WI38 (cell line): ENCODE results near the gene SLC22A7.

ENCODE experiments used
- H3K4me3 ChIP-seq: 2 replicates; pipeline ENCODE4 v1.5.1; 2011; ENCODE audit warnings: low read depth, mild to moderate bottlenecking, control low read depth, low read length
- TF ChIP-seq, protein P1 (sequence below): IDR thresholded peaks from 2 replicates; pipeline ENCODE4 v1.5.1; 2012; ENCODE audit warnings: low read depth, mild to moderate bottlenecking, control low read depth, low read length

The SLC22A7 gene

DNA sequence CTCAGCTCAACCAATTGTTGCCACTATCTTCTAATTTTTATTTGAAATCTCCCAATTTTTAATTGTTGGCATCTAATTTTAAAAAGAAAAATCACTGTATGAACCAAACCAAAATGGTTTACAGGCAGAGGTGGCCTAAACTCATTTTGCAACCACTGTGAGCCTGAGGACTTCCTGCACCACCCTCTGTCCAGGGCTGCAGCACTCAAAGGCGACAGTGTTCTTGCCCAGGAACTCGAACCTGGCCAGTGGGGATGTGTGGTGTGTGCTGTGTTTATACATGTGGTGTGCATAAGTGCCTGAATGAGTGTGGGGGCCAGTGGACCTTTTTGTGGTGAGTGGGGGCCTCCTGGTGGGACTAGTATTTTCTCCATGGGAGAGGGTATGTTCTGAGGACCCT, 24.4 kb upstream of the SLC22A7 start:
- TF ChIP-seq, protein P1, sequence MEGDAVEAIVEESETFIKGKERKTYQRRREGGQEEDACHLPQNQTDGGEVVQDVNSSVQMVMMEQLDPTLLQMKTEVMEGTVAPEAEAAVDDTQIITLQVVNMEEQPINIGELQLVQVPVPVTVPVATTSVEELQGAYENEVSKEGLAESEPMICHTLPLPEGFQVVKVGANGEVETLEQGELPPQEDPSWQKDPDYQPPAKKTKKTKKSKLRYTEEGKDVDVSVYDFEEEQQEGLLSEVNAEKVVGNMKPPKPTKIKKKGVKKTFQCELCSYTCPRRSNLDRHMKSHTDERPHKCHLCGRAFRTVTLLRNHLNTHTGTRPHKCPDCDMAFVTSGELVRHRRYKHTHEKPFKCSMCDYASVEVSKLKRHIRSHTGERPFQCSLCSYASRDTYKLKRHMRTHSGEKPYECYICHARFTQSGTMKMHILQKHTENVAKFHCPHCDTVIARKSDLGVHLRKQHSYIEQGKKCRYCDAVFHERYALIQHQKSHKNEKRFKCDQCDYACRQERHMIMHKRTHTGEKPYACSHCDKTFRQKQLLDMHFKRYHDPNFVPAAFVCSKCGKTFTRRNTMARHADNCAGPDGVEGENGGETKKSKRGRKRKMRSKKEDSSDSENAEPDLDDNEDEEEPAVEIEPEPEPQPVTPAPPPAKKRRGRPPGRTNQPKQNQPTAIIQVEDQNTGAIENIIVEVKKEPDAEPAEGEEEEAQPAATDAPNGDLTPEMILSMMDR: no peak
- no peak overlapping the region for H3K4me3 ChIP-seq

- H3K4me3 ChIP-seq: no peak overlapping the region
- TF ChIP-seq, protein P1: no peak
Measured at GRCh38 chr6:43274127-43274915, 23.7 kb upstream of the SLC22A7 start.

DNA sequence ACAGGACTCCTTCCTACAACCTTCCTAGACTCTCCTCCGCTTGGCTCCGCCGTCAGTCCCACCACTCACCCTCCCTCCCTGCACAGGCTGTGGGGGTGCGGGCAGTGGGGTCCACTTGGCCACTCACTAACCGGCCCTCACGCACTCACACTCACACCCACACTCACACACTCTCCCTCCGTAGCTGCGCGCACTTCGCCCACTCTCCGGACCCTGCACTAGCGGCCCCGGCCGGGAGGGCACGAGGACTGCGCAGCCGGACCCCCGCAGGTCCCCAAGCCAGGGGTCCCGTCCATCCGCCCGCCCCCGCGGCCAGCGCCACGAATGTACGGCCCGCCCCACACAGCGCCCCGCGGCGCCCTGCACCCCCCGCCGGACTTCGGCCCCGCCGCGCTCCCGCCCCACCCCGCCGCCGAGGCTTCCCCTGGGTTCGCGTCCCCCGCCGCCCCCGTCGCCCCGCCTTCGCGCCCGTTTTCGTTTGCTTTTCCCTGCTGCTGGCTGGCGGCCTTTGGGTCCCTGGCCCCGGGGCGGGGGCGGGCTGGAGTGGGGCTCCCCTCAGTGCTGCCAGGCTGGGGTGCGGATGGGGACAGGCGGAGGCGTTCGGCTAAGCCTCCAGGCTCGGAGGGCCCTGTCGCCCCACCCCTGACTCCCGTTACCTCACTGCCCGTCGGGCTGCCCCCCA, 23.0 kb upstream of the SLC22A7 start:
- H3K4me3 ChIP-seq: peak overlapping the region; percentile 24; the same call in 1 of the 2 replicates
- TF ChIP-seq, protein P1: no peak

- no peak overlapping the region for H3K4me3 ChIP-seq
- TF ChIP-seq, protein P1: no peak
Measured at GRCh38 chr6:43275801-43276576, 22.1 kb upstream of the SLC22A7 start.

DNA sequence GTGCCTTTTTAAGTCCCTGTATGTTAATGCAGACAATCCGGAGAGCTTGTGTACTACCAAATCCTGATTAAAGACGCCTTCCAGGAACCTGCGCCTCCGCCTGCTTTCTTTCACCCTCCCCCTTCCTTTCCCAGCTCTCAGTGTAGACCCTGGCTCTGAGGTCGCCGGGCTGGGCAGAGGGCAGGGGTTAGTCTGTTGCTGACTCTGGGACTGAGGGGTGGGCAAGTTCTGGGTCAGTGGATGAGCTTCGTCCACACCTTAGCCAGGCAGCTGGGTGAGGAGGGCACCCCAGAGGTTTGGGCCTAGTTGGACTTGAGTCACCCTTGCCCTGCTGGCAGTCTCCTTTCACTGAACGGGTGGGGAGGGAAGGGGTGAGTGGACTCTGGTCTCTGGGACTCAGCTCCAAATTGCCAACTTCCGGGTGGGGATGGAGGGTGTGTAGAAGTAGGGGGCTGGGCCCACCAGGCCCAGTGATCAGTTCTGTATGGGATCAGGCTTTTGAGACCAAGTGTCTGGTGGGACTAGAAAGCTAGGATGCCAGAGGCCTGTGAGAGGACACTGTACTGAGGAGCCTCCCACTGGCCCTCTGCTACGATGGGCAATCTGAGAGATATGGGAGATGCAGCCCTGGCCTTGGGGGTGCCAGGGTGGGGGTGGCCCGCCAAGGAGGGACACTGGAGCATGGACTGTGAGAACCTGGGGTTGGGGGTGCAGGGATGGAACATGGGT, 21.3 kb upstream of the SLC22A7 start:
- TF ChIP-seq, protein P1: no peak
- H3K4me3 ChIP-seq: no peak overlapping the region

DNA sequence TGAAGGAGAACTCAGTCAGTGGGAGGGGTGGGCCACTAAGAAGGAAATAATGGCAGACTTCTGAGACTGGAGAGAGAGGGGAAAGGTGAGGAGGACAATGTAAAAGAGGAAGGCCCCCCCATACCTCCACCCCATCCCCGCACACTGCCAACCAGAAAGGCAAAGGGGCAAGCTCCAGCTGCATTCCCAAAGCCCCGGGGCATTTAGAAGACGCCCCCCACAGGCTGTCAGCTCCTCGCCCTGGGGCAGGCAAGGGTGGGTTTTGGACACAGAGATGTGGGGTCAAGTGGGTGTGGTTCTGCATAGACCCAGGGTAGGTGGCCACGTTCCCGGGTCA, 20.8 kb upstream of the SLC22A7 start:
- H3K4me3 ChIP-seq: no peak overlapping the region
- TF ChIP-seq, protein P1: no peak
